Fibroblast of lung (primary cell): ENCODE results near the gene IGLON5.

Experiments used
- CTCF ChIP-seq, 2 donors: IDR thresholded peaks in 1 of 2; conservative IDR thresholded peaks in 1 of 2; 1 replicate in 1 of 2; 2 replicates in 1 of 2; pipeline ENCODE4 v1.5.1; 2011 to 2012; ENCODE audit warnings: low read length in 2 of 2, control low read depth in 1 of 2, inconsistent platforms in 1 of 2, low read depth in 1 of 2, mild to moderate bottlenecking in 1 of 2
- EZH2 ChIP-seq: IDR thresholded peaks from 2 replicates; pipeline ENCODE4 v1.5.1; 2012; ENCODE audit warnings: low read length, control low read depth, mild to moderate bottlenecking; ENCODE audit errors: missing control alignments

GRCh38 chr19:51339687-51340656 is 28.5 kb downstream of the IGLON5 start:
- peak in 1 of 2 donors; percentile 11 for TF ChIP-seq CTCF (conservative IDR thresholded peaks at IDR 0.05 in 1 of 2, IDR thresholded peaks at IDR 0.05 in 1 of 2; ENCODE audit: low read depth in 1 of 2, low read length in 2 of 2)
- TF ChIP-seq EZH2 = no peak
